Astrocyte of the cerebellum (primary cell): ENCODE measurements around the gene TELO2.
"Not testable (repeated sequence)": the region's sequence is repeated elsewhere in the genome, so short reads cannot be mapped to it uniquely, and the experiment has no call there.

Experiments
- DNase-seq: peaks from one replicate; pipeline ENCODE4 v3.0.0-alpha.2; 2011; ENCODE audit warnings: low read depth
- H3K4me3 ChIP-seq: 2 replicates; pipeline ENCODE4 v1.5.1; 2011; ENCODE audit warnings: mild to moderate bottlenecking, low read depth, low read length, moderate library complexity
- CTCF ChIP-seq: IDR thresholded peaks from 2 replicates; pipeline ENCODE4 v1.5.1; 2012; ENCODE audit warnings: low read length, low read depth, moderate library complexity, mild to moderate bottlenecking; ENCODE audit errors: missing control alignments
- in situ Hi-C: cut with HindIII; loops from 2 replicates; pipeline ENCODE4 v1.10.0; 2017; ENCODE audit warnings: low sequenced_read_pairs

The TELO2 gene

GRCh38 chr16:1464196-1464893 lies 28.8 kb upstream of the TELO2 start:
- no peak overlapping the region for H3K4me3 ChIP-seq
- DNase-seq, result no peak
- no peak for TF ChIP-seq CTCF
- in situ Hi-C loops, result no loop called here

DNA sequence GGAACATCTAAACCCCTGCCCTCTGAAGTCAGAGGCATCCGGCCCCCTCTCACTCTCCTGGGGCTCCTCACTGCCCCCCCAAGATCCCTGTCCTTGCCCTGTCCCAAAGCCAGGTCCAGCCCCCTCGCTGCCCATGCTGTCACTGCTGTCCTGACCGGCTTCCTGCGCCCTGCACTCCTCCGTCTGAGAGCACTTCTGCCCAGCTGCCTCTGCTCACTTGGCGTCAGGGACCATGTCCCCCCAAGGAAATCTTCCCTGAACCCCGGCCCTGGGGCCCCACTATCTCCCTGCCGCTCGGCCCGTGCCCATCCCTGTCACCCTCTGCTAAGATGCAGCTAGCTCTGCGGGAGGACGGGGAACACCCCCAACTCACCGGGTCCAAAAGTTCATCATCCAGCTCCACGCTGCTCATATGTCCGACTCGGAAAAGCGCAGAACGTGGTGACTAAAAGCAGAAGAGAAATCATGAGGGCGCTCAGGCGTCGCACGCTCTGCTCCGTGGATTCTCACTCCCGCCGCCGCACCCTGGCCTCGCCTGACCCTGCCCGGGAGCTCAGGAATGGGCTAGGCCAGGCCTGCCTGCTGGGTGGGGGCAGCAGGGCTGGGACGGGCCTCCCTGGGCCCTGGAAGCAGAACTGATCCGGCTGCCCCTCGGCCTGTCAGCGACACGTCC lies 28.1 kb upstream of the TELO2 start:
- DNase-seq, result no peak
- no peak overlapping the region for H3K4me3 ChIP-seq
- no peak for TF ChIP-seq CTCF
- in situ Hi-C loops, result no loop called here

DNA sequence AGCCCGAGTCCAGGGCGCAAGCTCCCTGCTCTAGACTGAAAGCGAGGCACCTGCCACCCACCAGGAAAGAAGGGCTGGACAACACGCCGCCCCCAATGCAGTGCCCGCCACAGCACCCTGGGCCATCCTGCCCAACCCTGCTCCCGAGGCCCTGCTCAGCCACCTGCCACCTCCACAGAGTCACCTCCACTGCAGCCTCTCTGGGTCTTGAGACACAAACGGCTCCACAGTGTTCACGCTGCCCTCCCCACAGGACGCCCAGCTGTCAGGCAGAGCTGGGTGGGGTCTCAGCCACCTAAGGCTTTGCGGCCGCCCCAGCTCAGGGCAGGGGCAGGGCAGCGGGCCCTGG lies 27.6 kb upstream of the TELO2 start:
- no peak overlapping the region for H3K4me3 ChIP-seq
- no peak for DNase-seq
- TF ChIP-seq CTCF, result no peak
- in situ Hi-C loops, result no loop called here

- TF ChIP-seq CTCF, result no peak
- DNase-seq, result no peak
- in situ Hi-C loops, result no loop called here
- no peak overlapping the region for H3K4me3 ChIP-seq
Observed at GRCh38 chr16:1466054-1466453, 27.1 kb upstream of the TELO2 start.

DNA sequence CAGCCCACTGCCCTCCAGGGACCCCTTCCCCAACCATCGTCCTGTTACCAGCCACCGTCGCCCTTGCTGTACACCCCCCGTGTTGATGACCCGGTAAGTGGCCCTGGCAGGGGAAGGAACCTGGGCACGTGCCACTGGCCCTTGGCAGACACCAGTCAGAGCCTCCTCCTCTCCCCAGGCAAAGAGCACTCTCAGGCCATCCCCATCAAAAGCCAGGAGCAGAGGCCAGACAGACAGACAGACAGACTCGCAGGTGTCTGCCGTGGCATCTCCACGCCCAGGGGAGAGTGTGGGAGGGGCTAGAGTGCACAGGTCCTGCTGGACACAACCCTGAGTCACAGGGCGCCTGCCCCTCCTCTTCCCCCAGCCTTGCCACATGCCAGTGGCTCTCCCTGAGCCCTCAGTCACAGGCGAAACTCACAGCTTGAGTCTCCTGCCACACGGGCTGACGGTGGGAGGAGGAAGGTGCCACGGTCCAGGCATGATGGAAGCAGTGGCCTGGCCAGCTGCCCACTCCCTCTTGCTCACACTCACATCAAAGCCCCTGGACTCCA lies 26.1 kb upstream of the TELO2 start:
- TF ChIP-seq CTCF, result no peak
- H3K4me3 ChIP-seq, result no peak overlapping the region
- no peak for DNase-seq
- in situ Hi-C loops, result no loop called here

GRCh38 chr16:1468426-1468810 lies 24.7 kb upstream of the TELO2 start:
- no peak for TF ChIP-seq CTCF
- no peak overlapping the region for H3K4me3 ChIP-seq
- in situ Hi-C loops, result no loop called here
- no peak for DNase-seq

- DNase-seq, H3K4me3 ChIP-seq, in situ Hi-C loops: not testable (repeated sequence)
Observed at GRCh38 chr16:1469141-1469540, 24.0 kb upstream of the TELO2 start.
